HG02588 (cell line): ENCODE measurements around the gene CYP4V2.

ENCODE experiments used
- ATAC-seq: cut with Tn5 transposase; IDR thresholded peaks from one replicate; pipeline ENCODE4 v1.9.1; 2021; ENCODE audit warnings: mild to moderate bottlenecking, moderate library complexity; ENCODE audit not compliant: unreplicated experiment

Gene CYP4V2

DNA sequence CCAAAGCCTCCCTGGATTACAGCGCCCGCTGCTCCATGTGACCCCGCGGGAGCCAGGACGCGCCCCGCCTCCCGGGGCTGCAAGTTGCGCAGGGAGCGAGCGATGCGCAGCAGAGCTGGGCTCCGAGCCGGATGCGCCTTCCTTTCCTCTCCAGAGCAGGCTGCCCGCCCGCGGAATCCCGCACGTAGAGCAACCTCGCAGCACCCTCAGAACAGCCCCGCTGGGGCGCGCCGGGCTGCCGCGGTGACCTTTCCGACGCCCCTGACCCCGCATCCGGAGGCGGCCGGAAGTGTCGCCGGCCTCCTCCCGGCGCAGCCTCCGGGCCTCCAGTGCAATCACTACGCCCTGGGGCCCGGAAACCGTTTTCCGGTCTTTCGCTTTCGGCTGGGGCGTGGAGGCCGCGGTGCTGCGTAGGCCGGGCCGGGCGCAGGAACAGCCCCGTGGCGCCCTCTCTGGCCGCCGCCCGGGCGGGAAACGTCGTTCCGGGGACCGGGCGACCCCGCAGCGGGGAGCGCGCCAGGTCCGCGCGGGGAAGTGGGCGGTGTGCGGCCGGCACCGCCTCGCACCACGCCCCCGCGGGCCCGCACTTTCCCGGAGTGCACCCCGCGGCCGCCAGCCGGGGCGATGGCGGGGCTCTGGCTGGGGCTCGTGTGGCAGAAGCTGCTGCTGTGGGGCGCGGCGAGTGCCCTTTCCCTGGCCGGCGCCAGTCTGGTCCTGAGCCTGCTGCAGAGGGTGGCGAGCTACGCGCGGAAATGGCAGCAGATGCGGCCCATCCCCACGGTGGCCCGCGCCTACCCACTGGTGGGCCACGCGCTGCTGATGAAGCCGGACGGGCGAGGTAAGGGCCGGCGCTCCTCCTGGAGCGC is at the start of gene CYP4V2:
Gene CYP4V2, plus strand, starts transcription at position 368 of the 866 bp plus-strand sequence. Its CDS starts 257 bp downstream, at position 625.
- peak; percentile 87 for ATAC-seq

DNA sequence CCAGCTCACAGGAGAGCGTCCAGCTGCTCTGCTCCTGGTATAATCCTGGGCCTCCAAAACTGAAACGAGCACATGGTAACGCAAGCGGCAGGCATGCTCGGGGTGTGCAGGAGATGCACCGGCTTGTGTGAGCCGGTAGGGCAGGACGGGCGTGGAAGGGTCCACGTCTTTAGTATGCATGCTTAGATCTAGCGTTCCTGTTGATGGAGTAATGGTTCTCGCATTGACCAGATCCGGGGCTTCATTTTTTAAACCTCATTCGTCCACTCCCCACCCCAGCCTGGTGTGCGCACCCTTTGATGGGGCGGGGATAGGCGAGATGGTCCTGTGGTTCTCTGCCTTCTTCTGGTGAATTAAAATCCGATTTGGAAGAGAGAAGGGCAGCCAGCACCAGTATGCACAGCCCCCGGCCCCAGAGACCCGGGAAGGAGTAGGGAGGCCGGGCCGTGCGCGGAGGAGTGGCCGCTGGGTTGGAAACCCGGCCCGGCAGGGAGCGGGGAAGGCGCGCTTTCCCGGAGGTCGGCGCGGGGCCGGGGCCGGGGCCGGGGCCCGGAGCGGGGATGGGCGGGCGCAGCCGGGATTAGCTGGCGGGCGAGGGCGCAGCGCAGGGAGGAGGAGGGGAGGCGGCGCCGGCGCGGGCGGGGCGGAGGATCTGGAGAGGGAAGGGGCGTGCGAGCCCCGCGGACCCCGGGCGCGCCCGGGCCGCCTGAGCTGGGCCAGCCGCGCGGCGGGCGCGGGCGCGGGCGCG is 47.0 kb upstream of the CYP4V2 start:
- ATAC-seq = peak; percentile 46

DNA sequence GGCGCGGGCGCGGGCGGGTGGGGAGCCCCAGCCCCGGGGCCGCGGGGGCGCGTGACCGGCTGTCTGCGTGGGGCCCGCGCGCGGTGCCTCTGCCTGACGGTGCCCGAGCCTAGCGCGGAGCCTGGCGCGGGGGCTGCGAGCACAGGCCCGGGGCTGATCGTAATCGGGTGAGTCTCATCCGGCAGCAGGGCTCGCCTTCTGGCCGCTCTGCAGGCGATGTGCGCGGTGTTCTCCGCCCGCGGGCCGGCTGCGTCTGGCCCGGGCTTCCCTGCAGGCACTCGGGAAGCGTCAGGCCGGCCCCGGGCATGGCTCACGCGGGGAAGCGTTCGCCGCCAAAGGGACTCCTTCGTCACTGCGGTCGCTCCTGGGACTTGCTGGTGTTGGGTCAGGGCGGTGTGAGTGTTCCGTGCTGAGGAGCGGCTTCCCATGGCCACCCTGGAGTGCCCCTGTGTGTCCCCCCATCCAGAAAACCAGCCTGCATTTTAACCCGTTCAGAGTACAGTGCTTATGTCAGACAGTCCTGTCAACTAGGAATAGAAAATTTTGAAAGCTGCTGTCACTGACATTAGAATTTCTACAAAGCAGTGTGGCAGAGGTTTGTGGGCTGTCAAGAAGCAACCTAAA is 46.3 kb upstream of the CYP4V2 start:
- ATAC-seq = peak; percentile 52

DNA sequence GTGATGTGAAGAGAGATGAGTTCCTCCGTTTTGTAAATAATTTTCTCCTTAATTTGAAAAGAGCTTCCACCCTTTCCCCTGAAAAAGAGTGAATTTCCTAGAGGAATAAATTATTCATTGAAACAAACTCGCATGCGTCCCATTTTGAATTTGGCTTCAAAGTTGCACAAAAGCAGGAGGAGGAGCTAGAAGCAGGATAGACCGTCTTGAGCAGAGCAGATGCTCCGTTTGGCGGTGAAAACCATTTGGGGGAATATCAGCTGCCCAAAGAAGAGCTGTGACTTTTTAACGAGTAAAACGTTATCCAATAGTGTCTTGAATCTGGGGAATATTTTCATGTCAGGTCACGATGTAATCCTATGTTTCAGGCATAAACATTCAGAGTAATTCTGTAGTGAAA is 44.9 kb upstream of the CYP4V2 start:
- no peak for ATAC-seq

DNA sequence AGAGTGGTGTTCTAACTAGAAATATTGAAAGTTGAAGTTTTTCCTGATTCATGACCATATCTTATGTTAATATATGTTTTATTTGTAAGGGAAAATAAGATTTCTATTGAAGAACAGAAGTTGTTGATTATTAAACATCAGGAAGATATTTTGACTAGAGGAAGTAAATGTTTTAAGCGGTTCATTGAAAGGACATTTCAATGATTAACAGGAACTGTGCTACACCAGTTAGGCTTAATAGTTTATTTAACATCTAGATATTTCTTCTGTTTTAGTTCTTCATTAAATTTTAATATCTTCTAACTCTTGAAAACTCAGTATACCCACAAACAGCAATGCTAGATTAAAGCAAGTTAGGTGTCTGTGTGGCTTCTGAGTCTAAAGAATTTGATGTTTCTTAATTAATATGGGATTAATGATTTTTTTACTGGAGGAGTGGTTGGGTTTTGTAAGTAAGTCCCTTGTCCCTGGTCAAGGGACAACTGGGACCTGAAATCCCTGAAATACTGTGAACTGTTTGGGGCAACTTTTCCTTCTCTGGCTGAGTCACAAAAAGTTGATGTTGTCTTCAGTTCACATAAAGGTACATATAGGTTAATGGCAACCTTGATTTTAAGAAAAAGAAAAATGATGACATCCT is 42.9 kb upstream of the CYP4V2 start:
- ATAC-seq = no peak

DNA sequence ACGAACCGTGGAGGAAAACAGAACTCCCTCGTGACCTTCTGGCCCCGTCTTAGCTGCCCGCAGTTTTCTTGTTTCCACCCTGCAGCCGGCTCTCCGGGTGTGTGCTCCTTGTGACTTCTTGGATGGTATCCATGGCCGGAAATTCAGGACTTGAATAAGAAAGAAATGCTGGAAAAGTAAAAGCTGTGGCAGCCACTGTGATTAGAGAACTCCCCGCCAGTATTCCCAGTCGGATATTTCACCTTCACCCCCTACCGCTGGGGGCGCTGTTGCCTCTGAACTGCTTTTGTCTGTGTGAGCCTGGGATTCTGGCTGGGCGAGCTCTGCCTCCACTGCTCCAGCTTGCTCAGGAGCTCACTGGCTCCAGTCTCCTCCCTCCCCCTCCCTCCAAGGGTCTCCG is 41.5 kb upstream of the CYP4V2 start:
- ATAC-seq = no peak

DNA sequence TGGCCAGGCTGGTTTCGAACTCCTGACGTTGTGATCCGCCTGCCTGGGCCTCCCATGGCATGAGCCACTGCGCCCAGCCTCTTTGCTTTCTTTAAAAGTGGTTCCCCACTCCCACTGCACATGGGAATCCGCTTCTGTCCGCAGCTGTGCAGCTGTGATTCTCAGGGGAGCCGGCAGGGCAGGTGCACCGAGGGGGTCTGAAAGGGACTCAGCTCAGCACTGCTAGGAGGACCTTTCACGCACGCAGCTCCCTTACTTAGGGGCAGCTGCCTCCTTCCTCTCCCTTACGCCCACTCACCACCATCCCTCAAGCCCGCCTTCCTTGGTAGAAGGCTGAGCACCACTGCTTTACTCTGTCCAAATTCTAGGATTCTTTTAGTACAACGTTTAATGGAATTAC is 40.4 kb upstream of the CYP4V2 start:
- no peak for ATAC-seq

DNA sequence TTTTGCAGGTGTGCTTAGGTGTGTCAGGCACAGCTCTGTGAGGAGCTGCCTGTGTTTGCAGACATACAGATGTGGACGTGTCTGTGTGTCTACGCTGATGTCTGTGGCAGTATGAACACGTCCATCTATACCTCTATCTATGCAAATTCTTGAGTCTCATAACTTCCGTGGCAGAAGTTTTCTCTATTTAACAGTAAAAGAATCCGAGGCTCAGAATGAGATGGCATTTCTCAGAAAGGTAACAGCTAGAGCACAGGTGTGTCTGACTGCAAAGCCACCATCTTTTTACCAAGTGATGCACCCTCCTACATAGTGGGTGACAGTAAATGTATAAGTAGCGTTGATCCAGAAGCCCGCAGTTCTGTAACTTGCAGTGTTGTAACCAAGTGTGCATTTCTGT is 39.9 kb upstream of the CYP4V2 start:
- ATAC-seq = no peak

DNA sequence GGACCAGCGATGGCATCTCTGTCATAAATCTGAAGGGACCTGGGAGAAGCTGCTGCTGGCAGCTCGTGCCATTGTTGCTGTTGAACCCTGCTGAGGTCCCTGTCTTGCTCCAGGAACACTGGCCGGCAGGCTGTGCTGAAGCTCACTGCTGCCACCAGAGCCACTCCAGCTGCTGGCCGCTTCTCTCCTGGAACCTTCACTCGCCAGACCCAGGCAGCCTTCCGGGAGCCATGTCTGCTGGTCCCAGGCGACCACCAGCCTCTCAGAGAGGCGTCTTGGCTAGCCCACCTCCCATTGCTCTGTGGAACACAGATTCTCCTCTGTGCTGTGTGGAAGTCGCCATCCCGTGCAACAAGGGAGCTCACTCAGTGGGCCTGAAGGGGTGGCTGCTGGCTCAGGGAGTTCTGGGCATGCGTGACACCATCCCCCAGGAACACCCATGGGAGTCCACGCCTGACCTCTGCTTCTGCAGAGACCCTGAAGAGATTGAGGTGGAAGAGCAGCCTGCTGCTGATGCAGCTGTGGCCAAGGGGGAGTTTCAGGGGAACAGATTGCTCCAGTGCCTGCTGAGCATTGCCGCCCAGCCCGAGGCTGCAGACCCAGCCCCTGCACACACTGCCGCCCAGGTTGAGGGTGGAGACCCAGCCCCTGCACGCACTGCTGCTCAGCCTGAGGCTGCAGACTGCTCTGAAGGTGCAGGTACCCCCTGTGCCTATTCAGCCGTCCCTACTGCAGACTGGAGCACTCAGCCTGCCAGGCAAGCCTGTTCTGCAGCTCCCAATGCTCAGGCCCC is 33.1 kb upstream of the CYP4V2 start:
- no peak for ATAC-seq

DNA sequence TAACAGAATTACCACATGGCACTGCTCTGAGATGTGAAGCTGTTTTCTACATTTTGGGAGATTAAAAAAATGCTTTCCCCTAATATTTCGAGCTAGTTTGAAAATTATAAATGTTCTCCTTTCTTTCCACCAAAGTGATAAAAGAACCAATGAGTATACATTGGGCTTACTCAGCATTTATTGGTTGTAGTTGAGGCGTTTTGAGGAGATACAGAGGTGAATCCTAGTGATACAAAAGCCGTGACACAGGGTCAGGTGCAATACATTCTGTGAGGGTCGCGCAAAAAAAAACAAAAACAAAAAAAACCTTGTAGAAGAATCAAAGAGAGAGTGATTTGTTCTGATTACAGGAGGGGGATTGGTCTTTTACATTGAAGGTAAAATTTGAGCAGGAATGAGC is 32.4 kb upstream of the CYP4V2 start:
- no peak for ATAC-seq

DNA sequence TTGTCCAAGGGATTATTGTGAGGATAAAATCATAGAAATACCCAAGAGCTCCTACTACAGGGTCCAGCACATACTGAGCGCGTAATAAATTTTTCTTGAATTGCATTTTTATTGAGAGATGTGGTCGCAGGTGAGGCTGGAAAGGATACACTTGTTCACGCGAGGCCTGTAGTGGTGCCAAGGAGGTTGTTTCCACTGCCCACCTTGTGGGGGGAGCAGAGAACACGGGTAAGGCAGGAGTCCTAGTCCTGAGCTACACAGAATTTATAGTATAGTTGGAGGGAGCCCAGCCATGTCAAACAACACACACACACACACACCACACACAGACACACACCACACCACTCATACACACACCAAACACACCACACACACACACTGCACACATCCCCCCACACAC is 31.8 kb upstream of the CYP4V2 start:
- no peak for ATAC-seq

DNA sequence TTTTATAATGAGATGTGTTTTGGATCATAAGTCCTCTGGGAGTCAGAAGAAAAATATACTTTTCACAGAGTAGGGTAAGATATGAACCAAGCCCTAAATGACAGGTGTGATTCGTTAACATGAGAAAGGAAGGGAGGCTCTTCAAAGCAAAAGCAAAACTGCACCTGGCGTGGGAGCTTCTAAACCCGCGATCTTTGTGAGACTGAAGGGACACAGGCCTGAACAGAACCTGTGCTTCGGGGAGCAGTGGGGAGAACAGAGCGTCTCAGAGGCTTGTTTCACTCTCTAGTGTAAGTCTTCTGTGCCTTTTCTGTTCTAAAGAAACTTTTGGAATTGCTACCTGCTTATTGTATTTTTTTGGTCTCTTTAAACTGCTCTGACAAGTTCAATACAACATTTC is 30.2 kb upstream of the CYP4V2 start:
- ATAC-seq = peak; percentile 93

DNA sequence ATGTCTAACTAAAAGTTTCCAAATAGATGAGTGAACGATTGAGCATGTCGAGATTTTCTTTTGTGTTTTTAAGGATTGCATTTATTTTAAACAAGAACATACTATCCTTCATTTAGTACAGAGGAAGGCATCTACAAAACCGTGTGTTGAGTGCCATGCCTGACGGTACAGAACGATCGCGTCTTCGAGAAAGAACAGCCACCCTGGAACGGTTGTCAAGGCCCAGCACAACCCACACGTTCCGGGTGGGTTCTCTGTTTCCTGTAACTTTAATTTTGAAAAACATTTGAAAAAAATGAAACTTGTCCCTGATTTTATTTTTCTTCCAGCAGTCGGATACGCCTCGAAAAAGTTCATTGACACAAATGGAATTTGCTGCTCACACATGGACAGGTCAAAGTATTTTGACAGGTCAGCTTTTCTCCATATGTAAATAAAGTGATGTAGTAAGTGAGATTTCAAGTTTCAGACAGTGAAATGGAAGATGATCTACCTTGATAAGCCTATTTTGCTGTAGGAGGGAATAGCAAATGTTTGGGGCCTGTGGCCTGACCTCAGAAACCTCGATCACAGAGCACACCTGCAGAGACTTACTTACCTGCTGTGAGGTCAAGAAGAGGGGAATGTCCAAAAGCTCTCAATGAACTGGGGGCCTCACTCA is 24.4 kb upstream of the CYP4V2 start:
- ATAC-seq = no peak

DNA sequence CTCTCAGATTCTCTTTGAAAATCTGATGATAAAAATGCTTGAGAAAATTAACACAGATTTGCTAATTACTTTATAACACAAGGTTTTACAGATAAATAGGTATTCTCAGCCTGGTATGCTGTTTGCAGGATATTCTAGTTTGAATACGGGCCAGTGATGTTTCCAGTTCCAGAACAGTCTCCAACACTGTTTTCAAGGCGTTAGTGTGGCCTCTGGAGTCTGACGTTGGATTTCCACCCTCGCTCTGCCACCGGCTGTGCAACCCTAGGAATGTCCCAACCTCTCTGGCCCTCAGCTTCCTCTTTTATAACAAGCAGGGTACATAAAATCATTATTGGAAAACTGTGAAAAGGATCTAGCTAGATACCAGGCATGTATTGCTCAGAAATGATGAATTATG is 23.8 kb upstream of the CYP4V2 start:
- ATAC-seq = no peak

DNA sequence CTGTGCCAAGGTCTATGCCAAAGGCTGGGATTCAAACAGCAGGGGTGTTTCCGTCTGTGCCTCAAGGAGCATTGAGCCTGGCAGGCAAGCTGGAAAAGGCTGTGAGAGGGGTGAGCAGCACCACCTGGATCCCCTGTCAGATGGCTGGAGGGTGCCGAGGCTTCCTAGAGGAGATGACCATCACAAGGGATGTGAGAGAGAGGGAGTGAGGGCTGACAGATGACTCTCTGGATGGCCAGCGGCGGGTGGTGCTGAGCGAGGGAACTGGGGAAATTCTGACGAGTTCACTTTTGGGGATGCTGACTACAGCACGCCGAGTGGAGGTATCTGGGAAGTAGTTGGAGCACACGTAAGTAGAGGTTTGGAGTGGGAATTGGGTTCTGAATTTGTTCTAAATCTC is 22.6 kb upstream of the CYP4V2 start:
- ATAC-seq = no peak

DNA sequence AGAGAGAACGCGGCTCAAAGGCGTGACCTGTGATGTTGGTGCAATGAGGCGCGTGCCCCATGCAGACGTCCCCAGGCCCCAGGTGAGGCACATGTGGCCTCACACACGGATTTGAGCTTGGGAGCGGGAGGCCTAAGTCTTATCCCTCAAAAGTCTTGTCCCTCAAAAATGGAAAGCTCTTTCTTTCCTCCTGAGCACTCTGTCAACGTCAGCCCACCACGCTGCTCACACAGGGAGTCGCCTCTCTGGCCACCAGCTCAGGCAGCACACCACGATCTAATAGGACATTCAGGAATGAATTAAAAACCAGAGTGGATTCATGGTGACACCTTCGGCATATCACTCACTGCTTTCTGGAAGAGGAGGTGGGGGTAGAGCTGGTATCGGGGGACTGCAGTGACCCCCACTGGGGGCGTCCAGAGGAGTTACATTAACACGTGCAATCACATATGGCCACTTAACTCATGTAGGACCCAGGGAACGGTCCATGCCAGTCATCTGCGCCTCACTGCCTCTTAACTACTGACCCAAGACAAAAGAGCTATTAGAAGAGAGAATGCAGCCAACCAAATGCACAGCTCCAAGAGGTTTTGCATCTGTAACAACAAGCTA is 21.9 kb upstream of the CYP4V2 start:
- no peak for ATAC-seq

DNA sequence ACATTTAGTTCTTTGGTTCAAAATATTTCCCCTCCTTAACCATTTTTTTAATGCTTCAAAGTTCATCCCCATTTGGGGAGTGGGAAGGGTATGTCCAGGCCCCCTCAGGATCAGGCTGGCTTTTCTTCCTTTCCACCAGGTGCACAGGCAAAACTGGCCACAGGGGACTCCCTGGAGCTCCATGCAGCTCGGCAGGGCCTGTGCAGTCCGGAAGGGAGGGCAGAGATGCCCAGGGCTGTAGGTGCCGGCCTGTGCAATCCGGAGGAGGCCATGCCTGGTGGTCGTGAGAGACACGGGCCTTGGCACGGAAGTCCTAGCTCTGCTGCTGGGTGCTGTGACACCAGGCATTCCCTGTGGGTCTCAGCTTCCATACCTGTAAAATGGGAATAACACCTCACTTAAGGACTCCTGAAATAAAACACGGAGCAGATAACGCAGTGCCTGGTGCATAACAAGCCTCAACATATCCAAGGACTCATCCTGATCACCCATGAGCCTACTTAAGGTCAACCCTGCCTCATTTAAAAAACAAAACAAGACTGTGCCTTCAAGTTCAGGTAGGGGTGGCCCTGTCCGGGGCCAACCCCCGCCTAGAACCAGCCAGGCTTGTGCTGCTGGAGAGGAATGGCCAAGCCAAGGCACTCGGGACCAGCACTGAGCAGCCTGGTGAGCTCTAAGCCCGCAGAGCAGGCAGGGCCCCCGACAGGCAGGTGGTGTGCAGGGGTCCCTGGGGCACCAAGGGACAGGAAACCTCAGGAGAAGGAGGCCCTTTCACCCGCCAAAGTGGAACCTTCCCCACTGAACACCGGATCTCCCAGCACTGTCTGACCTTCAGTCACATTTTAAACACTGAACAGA is 21.2 kb upstream of the CYP4V2 start:
- ATAC-seq = no peak

DNA sequence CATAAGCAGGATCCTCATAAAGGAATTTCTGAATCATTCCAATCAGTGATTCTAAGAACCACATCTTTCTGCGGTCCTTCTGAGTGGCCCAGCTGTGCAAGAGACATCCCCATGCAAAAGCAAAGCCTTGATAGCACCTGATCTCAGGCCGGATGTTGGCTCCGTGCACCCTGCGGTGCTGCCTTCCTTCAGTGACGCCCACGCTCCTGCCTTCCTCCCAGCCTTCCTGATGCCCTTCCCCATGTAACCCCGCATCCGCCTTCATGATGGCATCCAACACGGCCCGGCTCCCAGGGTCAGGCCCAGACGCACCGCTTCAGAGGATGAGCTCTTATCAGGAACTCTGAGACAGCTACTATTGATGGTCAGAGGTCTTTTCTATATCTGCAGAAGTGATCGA is 20.4 kb upstream of the CYP4V2 start:
- no peak for ATAC-seq

DNA sequence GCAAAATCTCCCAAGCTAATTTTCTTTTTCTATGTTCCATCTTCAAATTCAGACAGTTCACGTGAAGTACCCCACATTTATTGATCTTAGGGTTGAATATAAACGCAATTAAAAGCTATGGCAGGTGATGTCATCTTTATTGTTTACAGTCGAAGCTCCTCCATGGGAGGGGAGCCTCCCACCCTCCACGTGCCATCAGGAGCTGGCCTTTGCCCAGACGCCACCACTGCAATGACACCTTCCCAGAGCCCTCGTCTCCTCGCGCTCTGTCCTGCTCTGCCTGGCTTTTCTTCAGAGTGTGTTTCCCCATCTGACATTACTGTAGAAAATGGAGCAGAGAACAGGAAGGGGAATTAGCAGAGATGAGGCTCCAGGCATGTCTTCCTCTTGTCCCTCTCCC is 18.8 kb upstream of the CYP4V2 start:
- no peak for ATAC-seq
